Right ventricle myocardium inferior (tissue), 1 donor: ENCODE results near the gene TLE5. TPM values are rescaled to one million over a fixed set of nuclear protein-coding genes. Genes with fewer than 3 reads are reported as not detected.
"Not testable (repeated sequence)": the region's sequence is repeated elsewhere in the genome, so short reads cannot be mapped to it uniquely, and the experiment has no call there.

Experiments used
- ATAC-seq: fragments of 200-7000 bp; cut with Tn5 transposase; one replicate; pipeline ENCODE4 v1.9.1; 2020; ENCODE audit warnings: mild to moderate bottlenecking, moderate library complexity
- DNase-seq: peaks from one replicate; pipeline ENCODE4 v3.0.0; 2021; ENCODE audit errors: missing footprints
- intact Hi-C: fragments of 100-400 bp; cut with DNase I; formaldehyde crosslinking; loops from one replicate; pipeline ENCODE4 v1.11.0; 2022
- total RNA-seq: library from RNA; stranded (reverse); fragmentation: NEBNext Ultra II Directional; extraction: Animal tissue kit (Norgen Biotek cat#: 25700); gene quantifications from one replicate; pipeline ENCODE4 v1.2.1, GENCODE V29; 2021
- donor health status: DM: no; HTN: yes; CAD: no; lungs with severe emphysema.

TLE5 gene
- total RNA-seq, 1 donor from 2014 or later: 775 TPM

- peak; percentile 28 for ATAC-seq
- intact Hi-C loops: loop anchor here (5.0 kb wide), 1 partner anchor 36 kb away; the partner anchor contains the start of gene TLE5
These were observed 35.8 kb upstream of the TLE5 start for GRCh38 chr19:3098141-3098514.

GRCh38 chr19:3097442-3097871, 35.2 kb upstream of the TLE5 start:
- ATAC-seq (no peak), DNase-seq (no peak)
- intact Hi-C loops: loop anchor here (5.0 kb wide), 1 partner anchor 35 kb away; the partner anchor contains the start of gene TLE5

More at GRCh38 chr19:3098141-3098514, 35.8 kb upstream of the TLE5 start:
- DNase-seq: peak; percentile 80

GRCh38 chr19:3096902-3097326, 34.6 kb upstream of the TLE5 start:
- intact Hi-C loops: loop anchor here (5.0 kb wide), 1 partner anchor 35 kb away; the partner anchor contains the start of gene TLE5
- ATAC-seq (no peak), DNase-seq (no peak)

- ATAC-seq (no peak), DNase-seq (no peak)
- intact Hi-C loops: loop anchor here (5.0 kb wide), 1 partner anchor 34 kb away; the partner anchor contains the start of gene TLE5
These were observed 34.1 kb upstream of the TLE5 start for GRCh38 chr19:3096267-3096901.

- intact Hi-C loops: loop anchor here (5.0 kb wide), 1 partner anchor 33 kb away; the partner anchor contains the start of gene TLE5
- DNase-seq: no peak
- ATAC-seq: no peak
These were observed 33.3 kb upstream of the TLE5 start for GRCh38 chr19:3095441-3096191.

GRCh38 chr19:3094601-3095440, 32.5 kb upstream of the TLE5 start:
- intact Hi-C loops: loop anchor here (5.0 kb wide), 1 partner anchor 33 kb away; the partner anchor contains the start of gene TLE5
- DNase-seq: no peak
- no peak for ATAC-seq

- ATAC-seq, intact Hi-C loops, DNase-seq: not testable (repeated sequence)
These were observed 27.1 kb upstream of the TLE5 start for GRCh38 chr19:3089299-3089855.

- ATAC-seq: no peak
- no peak for DNase-seq
- intact Hi-C loops: no loop called here
These were observed 25.5 kb upstream of the TLE5 start for GRCh38 chr19:3087769-3088168.

GRCh38 chr19:3084943-3085342, 22.6 kb upstream of the TLE5 start:
- intact Hi-C loops: no loop called here
- no peak for ATAC-seq
- no peak for DNase-seq

- ATAC-seq (no peak), DNase-seq (no peak)
- intact Hi-C loops: no loop called here
These were observed 21.7 kb upstream of the TLE5 start for GRCh38 chr19:3083964-3084363.

- intact Hi-C loops: no loop called here
- DNase-seq: no peak
- ATAC-seq: no peak
These were observed 20.0 kb upstream of the TLE5 start for GRCh38 chr19:3082331-3082730.

- no peak for ATAC-seq
These were observed 18.0 kb upstream of the TLE5 start for GRCh38 chr19:3080286-3080685.

GRCh38 chr19:3079578-3079977, 17.3 kb upstream of the TLE5 start:
- ATAC-seq (no peak), DNase-seq (no peak)
- intact Hi-C loops: no loop called here

More at GRCh38 chr19:3080286-3080685, 18.0 kb upstream of the TLE5 start:
- intact Hi-C loops: no loop called here
- peak; percentile 47 for DNase-seq

- intact Hi-C loops: loop anchor here (1.0 to 2.0 kb wide), 3 partner anchors 28 to 87 kb away; no protein-coding TSS in a partner anchor
- ATAC-seq (peak; percentile 35), DNase-seq (no peak)
These were observed 13.5 kb upstream of the TLE5 start for GRCh38 chr19:3075605-3076431.

GRCh38 chr19:3073931-3074595, 11.8 kb upstream of the TLE5 start:
- ATAC-seq (peak; percentile 44), DNase-seq (peak; percentile 62)
- intact Hi-C loops: no loop called here

- peak; percentile 53 for DNase-seq
- ATAC-seq: peak; percentile 85
- intact Hi-C loops: no loop called here
These were observed 10.9 kb upstream of the TLE5 start for GRCh38 chr19:3073159-3073563.

GRCh38 chr19:3071768-3072167, 9.5 kb upstream of the TLE5 start:
- intact Hi-C loops: no loop called here
- ATAC-seq (no peak), DNase-seq (peak; percentile 11)
